GM19372 (cell line): ENCODE results near the gene PIP4P1.
"Not testable (repeated sequence)": the region's sequence is repeated elsewhere in the genome, so short reads cannot be mapped to it uniquely, and the experiment has no call there.

Experiments used
- ATAC-seq: cut with Tn5 transposase; IDR thresholded peaks from one replicate; pipeline ENCODE4 v1.9.1; 2021; ENCODE audit warnings: mild to moderate bottlenecking, low read depth, moderate library complexity; ENCODE audit not compliant: unreplicated experiment

Gene PIP4P1

DNA sequence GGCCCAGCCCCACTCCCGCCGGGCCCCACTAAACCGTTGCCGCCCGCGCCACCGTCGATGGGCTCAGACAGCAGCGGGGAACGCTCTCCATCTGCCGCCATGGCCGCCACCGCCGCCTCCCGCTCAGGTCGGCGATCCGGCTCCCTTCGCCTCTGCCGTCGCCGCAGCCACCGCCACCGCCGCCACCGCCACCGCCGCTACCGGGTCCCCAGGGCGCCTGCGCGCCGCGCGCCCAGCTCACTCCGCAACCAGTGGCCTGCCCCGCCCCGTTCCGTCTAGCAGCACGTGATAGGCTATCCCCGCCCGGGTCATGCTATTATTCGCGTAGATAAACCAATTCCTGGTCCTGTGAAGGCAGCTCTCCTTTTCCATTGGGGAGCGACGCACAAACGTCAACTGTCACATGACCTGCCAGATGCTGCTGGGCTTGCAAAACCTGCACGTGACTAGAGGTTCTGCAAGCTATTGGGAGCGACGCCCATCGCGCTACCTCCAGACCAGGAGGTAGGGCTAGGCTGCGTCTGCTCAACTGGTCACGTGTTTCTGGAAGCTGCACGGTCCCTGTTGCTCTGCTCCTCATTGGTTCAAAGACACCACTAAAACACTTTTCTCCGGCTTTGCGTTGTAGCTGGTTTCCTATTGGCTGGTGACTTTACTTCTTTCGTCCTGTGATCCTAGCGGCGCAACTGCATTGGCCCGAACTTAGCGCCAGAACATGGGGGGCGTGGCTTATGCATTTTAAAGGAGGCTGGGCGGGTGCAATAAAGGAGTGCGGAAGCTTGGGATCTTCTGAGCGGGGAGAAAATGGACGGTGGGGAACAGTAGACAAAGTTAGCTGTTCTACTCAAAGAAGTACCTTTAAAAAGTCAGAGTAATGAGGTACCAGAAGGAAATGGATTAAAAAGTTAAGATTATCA, at the start of gene PIP4P1:
PIP4P1 (minus strand) TSS at position 210 of the 917 bp plus-strand sequence; CDS start at position 101, 109 bp downstream.
- ATAC-seq: peak; percentile 91

DNA sequence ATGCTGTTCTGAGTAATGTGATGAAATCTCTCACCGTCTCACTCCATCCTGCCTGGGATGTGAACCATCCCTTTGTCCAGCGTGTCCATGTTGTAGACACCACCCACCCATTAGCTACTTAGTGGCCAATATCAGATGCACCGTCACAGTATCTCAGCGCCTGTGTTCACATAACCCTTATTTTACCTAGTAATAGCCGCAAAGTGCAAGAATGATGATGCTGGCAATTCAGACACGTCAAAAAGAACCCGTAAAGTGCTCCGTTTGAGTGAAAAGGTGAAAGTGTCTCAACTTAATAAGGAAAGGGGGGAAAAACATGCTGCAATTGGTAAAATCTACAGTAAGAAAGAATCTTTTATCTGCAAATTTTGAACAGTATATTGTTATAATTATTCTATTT, 47.1 kb upstream of the PIP4P1 start:
- no peak for ATAC-seq

DNA sequence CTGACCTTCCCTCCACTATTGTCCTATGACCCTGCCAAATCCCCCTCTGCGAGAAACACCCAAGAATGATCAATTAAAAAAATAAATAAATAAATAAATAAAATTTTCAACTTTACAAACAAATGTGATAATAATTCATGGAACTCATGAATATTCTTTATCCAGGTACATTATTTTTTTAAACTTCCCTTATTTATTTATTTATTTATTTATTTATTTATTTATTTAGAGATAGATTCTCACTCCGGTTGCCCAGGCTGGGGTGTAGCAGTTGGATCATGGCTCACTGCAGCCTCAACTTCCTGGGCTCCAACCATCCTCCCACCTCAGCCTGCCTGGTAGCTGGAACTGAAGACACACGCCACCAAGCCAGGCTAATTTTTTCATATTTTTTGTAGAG, 46.3 kb upstream of the PIP4P1 start:
- not testable (repeated sequence) for ATAC-seq

DNA sequence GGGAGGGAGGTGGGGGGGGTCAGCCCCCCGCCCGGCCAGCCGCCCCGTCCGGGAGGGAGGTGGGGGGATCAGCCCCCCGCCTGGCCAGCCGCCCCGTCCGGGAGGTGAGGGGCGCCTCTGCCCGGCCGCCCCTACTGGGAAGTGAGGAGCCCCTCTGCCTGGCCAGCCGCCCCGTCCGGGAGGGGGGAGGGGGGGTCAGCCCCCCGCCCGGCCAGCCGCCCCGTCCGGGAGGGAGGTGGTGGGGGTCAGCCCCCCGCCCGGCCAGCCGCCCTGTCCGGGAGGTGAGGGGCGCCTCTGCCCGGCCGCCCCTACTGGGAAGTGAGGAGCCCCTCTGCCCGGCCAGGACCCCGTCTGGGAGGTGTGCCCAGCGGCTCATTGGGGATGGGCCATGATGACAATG, 45.5 kb upstream of the PIP4P1 start:
- ATAC-seq: not testable (repeated sequence)

DNA sequence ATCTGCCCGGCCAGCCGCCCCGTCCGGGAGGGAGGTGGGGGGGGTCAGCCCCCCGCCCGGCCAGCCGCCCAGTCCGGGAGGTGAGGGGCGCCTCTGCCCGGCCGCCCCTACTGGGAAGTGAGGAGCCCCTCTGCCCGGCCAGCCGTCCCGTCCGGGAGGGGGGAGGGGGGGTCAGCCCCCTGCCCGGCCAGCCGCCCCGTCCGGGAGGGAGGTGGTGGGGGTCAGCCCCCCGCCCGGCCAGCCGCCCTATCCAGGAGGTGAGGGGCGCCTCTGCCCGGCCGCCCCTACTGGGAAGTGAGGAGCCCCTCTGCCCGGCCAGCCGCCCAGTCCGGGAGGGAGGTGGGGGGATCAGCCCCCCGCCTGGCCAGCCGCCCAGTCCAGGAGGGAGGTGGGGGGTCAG, 45.0 kb upstream of the PIP4P1 start:
- not testable (repeated sequence) for ATAC-seq

DNA sequence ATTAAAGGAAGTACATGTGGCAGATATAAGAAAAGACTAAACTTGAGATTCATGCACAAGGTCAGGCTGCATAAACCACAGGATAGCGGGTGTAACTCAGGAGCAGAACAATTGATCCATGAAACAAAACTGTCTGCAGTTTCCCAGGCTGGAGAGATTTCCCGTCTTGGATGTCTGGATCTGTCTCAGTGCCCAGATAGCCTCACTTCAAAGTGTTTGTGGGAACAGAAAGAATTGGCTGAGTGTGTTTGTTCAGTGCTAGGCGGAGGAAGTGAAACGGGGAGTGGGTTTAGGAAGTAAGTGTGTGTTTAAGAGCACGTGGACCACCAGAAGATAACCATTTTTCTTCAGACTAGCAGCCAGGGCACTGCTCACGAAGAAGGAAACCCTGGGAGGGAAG, 42.7 kb upstream of the PIP4P1 start:
- no peak for ATAC-seq

DNA sequence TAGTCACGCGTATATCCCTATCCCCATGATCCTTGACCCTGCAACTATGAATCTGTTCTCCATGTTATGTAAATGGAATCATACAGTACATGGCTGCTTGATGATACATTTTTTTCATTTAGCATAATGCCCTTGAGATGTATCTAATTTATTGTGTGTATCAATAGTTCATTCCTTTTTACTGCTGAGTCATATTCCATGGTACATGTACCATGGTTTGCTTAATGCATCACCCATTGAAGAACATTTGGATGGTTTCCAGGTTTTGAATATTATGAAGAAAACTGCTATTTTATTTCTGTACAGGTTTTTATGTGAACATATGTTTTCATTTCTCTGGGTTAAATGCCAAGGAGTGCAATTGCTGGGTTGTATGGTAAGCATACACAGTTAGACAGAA, 40.1 kb upstream of the PIP4P1 start:
- no peak for ATAC-seq

DNA sequence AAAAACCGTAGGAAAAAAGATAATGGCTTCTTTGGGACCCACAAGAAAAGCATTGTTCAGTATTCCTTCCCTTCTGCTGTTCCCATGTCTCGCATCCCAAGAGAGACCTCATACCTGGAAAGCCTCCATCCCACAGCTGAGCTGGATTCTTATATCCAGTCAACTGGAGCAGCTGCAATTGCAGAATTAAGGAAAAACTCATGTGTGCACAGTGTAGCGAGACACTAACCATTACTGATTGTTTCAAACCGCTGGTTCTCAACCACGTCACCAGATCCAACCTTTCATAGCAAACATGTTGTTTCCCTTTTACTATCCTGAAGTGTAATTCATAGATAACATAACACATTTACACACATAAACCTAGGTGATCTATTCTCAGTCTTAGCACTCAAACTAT, 38.6 kb upstream of the PIP4P1 start:
- no peak for ATAC-seq

DNA sequence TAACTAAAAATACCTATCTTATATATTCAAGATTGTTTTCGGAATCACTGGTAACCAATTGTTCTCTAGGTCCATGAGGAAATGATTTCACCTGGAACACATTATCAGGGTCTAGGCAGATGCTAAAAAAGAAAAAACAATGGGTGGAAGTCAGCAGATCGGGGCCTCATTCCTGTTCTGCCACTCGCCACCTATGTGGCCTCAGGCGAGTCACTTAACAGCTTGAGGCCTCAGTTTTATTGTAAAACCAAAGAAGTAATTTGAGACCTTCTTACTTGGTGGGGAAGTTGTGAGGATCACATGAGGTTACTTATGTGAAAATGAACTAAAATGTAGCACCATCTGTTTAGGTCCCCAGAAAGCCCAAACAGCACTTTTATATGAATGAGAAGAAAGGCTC, 37.9 kb upstream of the PIP4P1 start:
- ATAC-seq: no peak

DNA sequence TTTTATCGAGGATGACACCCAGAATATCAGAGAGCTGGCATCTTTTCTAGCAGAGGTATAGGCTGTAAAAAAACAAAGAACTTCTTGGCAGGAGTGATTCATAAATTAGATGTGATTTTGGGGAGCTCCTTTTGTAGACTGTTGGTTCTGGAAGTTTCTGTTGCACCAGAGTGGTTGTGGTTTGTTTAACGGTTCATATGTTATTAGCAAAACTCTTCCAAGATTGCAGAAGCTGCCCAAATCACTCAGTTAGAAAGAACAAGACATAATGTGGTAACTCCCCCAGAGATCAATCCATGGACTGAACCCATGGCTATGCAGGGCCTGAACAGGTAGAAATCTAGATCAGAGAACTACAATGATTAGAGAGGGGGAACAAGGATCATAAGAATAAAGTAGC, 37.4 kb upstream of the PIP4P1 start:
- ATAC-seq: no peak

DNA sequence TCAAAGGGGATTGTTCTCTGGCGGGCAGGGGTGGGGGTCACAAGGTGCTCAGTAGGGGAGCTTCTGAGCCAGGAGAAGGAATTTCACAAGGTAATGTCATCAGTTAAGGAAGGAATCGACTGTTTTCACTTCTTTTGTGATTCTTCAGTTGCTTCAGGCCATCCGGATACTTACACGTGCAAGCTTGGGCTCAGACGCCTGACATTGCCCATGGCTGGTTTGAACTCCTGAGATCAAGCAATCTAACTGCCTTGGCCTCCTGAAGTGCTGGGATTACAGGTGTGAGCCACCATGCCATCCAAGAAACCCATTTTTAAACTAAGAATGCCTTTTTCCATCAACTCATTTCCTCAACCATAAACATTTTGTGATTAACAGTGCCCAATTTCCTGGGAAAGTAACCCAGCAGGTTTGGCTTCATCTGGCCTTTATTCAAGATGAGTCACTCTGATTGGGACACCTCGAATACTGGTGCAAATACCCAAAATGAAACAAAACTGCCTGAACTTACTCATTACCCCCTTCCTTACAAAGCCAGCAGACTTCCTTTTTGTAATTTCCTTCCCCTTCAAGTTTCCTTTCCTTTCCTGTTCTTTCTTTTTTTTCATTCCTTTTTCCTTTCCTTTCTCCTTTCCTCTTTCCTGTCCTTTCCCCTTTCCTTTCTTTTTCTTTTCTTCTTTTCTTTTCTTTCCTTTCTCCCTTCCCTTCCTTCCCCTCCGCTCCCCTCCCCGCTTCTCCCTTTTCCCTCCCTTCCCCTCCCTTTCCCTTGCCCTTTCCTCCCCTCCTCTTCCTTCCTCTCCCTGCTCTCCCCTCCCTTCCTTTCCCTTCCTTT, 33.9 kb upstream of the PIP4P1 start:
- no peak for ATAC-seq

DNA sequence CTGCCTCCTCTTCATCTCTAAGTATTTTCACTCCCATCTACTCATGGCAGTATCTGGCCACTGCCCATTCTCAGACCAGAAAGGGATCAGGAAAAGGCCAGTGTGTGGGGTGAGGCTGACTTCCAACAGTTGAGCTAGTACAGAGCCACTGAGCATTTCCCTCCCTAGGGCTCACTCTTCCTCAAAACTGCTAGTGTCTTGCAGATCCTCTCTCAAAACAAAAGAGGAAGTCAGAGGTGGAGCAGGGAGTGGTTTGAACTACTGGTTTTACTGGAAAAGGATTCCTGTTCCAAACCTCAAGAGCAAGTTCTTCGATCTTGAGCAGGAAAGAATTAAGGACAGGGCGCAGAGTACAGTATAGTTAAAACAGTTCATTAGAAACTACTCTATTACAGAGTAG, 32.4 kb upstream of the PIP4P1 start:
- ATAC-seq: no peak

DNA sequence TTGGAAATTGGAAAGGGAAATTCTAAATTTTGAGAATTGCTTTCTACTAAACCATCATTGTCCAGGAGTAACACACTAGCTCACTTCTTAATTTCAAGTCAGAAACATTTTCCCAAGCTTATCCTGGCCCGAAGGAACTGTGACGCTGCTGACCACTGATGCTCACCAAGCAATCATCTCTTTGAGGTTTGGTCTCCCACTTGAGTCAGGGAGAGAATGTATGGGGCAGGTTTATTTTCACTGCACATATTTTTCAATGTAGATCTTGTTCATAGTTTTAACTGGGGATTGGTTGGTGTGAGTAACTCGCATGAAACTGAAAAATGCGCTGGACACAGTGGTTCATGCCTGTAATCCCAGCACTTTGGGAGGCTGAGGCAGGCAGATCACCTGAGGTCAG, 31.3 kb upstream of the PIP4P1 start:
- ATAC-seq: no peak

DNA sequence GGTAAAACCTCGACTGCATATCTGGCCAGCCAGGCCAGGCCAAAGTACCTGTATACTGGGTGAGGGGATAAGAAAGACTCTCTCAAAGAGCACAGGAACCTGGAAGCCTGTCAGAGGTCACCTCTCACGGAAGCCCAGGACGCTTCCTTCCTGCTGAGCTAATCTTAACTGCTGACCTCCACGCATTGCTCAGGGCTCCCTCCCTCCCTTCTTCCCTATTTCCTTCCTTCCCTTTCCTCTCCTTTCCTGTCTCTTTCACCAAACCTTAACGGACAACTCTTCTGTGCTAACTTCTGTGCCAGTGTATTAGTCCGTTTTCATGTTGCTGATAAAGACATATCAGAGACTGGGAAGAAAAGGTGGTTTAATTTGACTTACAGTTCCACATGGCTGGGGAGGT, 29.3 kb upstream of the PIP4P1 start:
- no peak for ATAC-seq

DNA sequence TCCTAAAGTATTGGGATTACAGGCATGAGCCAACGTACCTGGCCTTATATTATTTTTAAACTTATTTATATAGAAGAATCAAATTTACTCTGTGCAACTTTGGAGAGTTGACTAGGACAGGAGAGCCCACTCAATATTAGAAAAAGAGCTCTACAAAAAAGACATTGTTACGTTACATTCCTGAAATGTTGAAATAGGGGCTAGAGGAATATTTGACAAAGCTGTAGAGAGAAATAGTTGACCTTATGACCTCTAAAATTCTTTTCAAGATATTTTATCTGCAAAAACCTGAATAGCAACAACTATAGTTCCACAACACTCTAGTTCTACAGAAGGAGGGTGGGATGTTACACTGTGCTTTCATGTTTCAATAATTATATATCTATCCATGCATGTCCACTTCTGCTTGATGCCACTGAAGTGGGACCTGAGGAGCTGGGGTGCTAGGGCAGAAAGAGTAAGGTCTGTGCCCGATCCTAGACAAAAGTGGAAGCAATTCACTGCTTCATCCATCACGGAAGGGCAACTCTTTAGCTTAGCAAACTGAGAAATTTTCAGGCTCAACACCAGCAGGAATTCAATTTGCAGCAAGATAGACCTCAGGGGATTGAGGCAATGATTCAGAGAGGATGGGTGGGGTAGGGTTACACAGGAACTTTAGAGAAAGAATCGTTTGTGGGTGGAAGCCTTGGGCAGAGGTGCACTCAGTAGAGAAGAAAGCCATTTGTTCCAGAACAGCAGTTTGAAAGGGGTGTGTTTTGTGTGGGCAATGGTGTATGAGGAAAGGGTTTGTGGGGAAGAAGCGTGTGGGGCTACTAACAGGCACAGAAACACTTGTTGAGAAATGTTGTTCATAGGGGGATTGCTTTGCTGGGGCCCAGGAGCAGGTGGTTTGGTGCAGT, 28.1 kb upstream of the PIP4P1 start:
- ATAC-seq: no peak

DNA sequence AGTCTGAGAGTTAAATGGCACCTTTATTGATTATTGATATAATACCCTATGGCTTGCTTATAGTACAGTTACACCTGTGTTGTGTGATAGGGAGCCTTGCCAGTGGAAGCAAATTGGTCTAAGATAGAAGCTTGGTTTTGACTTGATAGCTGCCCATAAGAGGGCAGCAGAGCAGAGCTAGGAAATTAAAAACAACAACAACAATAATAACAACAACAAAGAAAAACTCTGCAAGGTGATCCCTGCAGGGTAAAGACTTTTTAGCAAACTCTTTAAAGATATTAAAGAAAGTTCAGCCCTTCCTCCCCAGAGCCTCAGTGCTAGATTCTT, 26.1 kb upstream of the PIP4P1 start:
- ATAC-seq: no peak

DNA sequence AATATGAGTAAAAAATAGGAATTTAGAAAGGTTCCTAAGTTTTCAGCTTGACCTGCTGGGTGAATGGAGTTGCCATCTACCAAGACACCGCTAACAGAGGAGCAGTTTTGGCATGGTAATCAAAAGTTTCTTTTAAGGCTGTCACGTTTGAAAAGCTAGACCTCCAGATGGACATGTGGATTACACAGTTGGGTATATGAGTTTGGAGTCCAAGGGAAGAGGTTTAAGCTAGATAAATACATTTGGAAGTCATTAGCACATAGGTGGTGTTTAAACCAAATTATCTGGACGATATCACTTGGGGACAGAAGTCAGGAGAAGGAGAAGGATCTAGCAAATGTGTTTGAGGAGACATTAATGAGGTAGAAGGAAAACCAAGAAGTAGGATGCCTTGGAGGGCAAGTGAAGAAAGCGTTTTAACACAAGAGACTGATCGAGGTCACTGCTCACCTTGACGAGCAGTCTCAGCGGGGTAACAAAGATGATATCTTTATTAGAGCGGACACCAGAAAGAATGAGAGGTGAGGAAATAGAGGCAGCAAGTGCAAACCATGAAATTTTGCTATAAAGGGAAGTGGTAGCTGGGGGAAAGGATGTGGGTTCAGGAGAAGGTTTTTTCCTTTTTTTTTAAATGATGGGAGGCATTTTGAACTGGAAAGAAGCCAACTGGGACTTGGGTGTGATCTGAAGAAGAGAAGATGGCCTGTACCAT, 25.6 kb upstream of the PIP4P1 start:
- ATAC-seq: no peak

DNA sequence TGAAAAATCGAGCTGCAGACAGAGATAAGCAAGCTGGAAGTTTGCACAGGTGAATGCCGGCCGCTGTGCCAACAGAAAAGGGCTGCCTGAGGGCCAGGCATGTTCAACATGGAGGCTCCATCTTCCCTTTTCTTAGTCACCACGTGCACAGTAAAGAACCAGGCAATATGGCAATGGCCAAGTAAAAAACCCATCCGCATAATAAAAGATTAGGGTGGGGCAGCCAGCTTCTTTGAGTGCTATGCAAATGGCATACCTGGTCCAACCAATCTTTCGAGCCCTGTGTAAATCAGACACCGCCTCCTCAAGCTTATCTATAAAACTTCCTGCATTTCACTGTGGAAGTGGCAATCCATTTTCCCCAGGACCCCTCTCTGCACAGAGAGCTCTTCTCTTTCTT, 24.7 kb upstream of the PIP4P1 start:
- no peak for ATAC-seq

DNA sequence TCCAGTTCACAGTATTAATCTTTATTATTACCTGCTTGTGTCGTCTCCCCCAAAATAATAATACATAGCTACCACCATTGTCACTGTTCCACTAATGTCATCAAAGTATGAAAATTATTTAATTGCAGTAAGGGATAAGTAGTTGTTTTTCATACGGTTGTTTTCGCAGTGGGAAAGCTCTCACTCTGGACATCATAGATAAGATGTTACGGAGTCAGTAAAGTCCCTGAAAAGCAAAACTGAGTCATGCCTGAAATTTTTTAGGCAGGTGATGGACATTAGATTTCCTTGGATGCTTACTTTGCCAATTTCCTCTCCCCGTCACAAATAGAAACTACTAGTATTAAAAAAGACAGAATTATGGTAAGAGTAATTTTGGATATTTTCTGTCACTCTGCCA, 21.1 kb upstream of the PIP4P1 start:
- ATAC-seq: no peak

DNA sequence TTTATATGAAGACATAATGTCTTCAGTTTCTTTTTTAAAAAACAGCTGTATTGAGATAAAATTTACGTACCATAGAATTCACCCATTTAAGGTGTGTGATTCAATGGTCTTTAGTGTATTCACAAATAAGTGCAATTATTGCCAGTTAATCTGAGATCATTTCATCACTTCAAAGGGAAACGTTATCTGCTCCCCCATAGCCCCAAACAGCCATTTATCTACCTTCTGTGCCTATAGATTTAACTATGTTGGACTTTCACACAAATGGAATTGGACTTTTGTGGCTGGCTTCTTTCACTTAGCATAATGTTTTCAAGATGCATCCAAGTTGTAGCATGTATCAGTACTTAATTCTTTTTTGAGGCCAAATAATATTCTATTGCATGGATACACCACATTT, 17.7 kb upstream of the PIP4P1 start:
- no peak for ATAC-seq
